ENCODE results near the gene LYPD3. TPM values are rescaled to one million over a fixed set of nuclear protein-coding genes. Genes with fewer than 3 reads are reported as not detected.

The LYPD3 gene
- total and polyA plus RNA-seq, 7 donors = 0.12 to 0.26 TPM; not detected in 5

DNA sequence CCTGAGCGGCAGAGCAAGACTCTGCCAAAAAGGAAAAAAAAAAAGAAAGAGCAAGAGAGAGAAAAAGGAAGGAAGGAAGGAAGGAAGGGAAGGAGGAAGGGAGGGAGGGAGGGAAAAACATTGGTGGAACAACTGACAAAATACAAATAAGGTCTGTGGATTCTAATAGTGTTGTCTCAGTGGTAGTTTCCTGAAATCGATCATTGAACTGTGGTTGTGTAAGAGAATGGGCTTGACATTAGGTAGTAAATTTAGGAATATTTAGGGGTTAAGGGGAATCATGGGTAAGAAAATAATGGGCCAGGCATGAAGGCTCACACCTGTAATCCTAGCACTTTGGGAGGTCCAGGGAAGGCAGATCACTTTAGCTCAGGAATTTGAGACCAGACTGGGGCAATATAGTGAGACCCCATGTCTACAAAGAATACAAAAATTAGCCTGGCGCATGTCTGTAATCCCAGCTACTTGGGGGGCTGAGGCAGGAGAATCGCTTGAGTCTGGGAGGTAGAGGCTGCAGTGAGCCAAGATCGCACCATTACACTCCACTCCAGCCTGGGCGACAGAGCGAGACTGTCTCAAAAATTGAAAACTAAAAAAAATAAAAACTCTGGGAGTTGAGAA is 24.7 kb upstream of the LYPD3 start:
- TF ChIP-seq CTCF (IDR thresholded peaks at IDR 0.05) = no peak
- Histone ChIP-seq H3K4me1 (no peaks in the 10 kb centered on the region), H3K27me3 (ENCODE audit: insufficient read depth in 3 of 3, low read length in 2 of 3) (no peaks in the 10 kb centered on the region), H3K4me3 (no peak overlapping the region), H3K9me3 (no peaks in the 10 kb centered on the region), H3K27ac (no peak overlapping the region), H3K36me3 (ENCODE audit: insufficient read depth in 1 of 2, low read depth in 1 of 2) (peaks cover 0 to 5% of the 10 kb centered on the region in 2 donors)
- intact Hi-C loops (cut with DNase I) = no loop called here
- DNase-seq (no peak), ATAC-seq (no peak)
- 89 to 94% (median 92%) methylated on average over 7 of the region's 7 CpGs for WGBS, 3 donors

- no peaks in the 10 kb centered on the region for H3K4me1 ChIP-seq
- no peaks in the 10 kb centered on the region for H3K9me3 ChIP-seq
- H3K27me3 ChIP-seq (ENCODE audit: insufficient read depth in 3 of 3, low read length in 2 of 3) = no peaks in the 10 kb centered on the region
- TF ChIP-seq CTCF (IDR thresholded peaks at IDR 0.05) = no peak
- H3K4me3 ChIP-seq = no peak overlapping the region
- intact Hi-C loops (cut with DNase I) = no loop called here
- no peak overlapping the region for H3K27ac ChIP-seq
- no peaks in the 10 kb centered on the region for H3K36me3 ChIP-seq (ENCODE audit: insufficient read depth in 1 of 2, low read depth in 1 of 2)
- no peak for DNase-seq
- 65 to 70% (median 70%) methylated on average over 5 of the region's 5 CpGs for WGBS, 3 donors
- no peak for ATAC-seq
Measured at GRCh38 chr19:43489310-43489709, 23.9 kb upstream of the LYPD3 start.

- H3K27ac ChIP-seq = no peak overlapping the region
- TF ChIP-seq CTCF (IDR thresholded peaks at IDR 0.05) = no peak
- 88 to 95% (median 92%) methylated on average over 8 of the region's 8 CpGs for WGBS, 3 donors
- no peak for DNase-seq
- H3K4me3 ChIP-seq = no peak overlapping the region
- H3K9me3 ChIP-seq = no peaks in the 10 kb centered on the region
- no peaks in the 10 kb centered on the region for H3K4me1 ChIP-seq
- intact Hi-C loops (cut with DNase I) = no loop called here
- no peaks in the 10 kb centered on the region for H3K36me3 ChIP-seq (ENCODE audit: insufficient read depth in 1 of 2, low read depth in 1 of 2)
- H3K27me3 ChIP-seq (ENCODE audit: insufficient read depth in 3 of 3, low read length in 2 of 3) = no peaks in the 10 kb centered on the region
- no peak for ATAC-seq
Measured at GRCh38 chr19:43488179-43488578, 22.8 kb upstream of the LYPD3 start.

DNA sequence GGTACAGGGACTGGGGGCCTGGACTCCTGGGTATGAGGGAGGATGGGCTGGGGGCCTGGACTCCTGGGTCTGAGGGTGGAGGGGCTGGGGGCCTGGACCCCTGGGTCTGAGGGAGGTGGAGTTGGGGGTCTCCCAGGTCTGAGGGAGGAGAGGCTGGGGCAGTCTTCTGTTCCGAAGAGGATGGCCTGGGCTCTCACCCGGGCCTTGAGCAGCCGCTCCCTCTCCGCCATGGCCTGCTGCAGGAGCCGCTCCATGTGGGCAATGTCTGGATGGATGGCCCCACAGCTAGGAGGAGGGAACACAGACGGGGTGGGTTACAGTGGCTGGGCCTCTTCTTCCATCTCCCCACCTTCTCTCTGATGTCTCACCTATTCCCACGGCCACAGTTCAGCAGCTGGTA is 21.0 kb upstream of the LYPD3 start:
- ATAC-seq (no peak), DNase-seq (no peak)
- Histone ChIP-seq H3K4me1 (no peaks in the 10 kb centered on the region), H3K9me3 (no peaks in the 10 kb centered on the region), H3K36me3 (ENCODE audit: insufficient read depth in 1 of 2, low read depth in 1 of 2) (no peaks in the 10 kb centered on the region), H3K4me3 (no peak overlapping the region), H3K27ac (no peak overlapping the region), H3K27me3 (ENCODE audit: insufficient read depth in 3 of 3, low read length in 2 of 3) (no peaks in the 10 kb centered on the region)
- intact Hi-C loops (cut with DNase I) = no loop called here
- 87 to 92% (median 90%) methylated on average over 7 of the region's 7 CpGs for WGBS, 3 donors
- no peak for TF ChIP-seq CTCF (IDR thresholded peaks at IDR 0.05)

DNA sequence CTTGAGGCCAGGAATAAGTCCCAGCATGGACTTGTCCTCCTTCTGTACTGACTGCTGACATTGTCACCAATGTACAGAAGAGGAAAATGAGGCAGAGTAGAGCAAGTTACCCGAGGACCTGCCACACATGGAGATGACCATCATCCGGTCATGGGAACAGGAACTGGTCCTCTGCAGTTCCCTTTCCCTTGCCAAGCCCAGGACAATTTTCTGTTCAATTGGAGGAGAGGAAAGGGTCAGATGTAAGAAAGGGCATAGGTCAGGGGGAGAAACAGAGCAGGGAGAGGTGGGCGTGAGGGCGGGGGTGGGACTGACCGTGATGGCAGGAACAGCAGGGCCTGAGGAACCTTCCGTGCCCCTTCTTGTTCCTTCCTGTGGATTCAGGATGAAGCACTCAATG is 20.5 kb upstream of the LYPD3 start:
- no peak for TF ChIP-seq CTCF (IDR thresholded peaks at IDR 0.05)
- WGBS, 3 donors = 75 to 78% (median 76%) methylated on average over 6 of the region's 6 CpGs
- Histone ChIP-seq H3K9me3 (no peaks in the 10 kb centered on the region), H3K27me3 (ENCODE audit: insufficient read depth in 3 of 3, low read length in 2 of 3) (no peaks in the 10 kb centered on the region), H3K4me3 (no peak overlapping the region), H3K27ac (no peak overlapping the region), H3K36me3 (ENCODE audit: insufficient read depth in 1 of 2, low read depth in 1 of 2) (no peaks in the 10 kb centered on the region), H3K4me1 (no peaks in the 10 kb centered on the region)
- intact Hi-C loops (cut with DNase I) = no loop called here
- DNase-seq (no peak), ATAC-seq (no peak)
